ENCODE data around the gene AJM1.
A peak's percentile ranks its signal among the peaks of the same experiment; 100 is the strongest.
"Not testable (repeated sequence)": the region's sequence is repeated elsewhere in the genome, so short reads cannot be mapped to it uniquely, and the experiment has no call there.

The AJM1 gene

GRCh38 chr9:136798708-136799078 lies 43.6 kb upstream of the AJM1 start:
- in situ Hi-C loops (cut with HindIII; ENCODE audit: low sequenced_read_pairs) = no loop called here
- no peak overlapping the region for H3K4me3 ChIP-seq (ENCODE audit: low read depth, low read length)

GRCh38 chr9:136799079-136799853 lies 43.0 kb upstream of the AJM1 start:
- H3K4me3 ChIP-seq (ENCODE audit: low read depth, low read length) = no peak overlapping the region
- DNase-seq (ENCODE audit: low read depth, low spot score) = no peak
- TF ChIP-seq, protein P1, sequence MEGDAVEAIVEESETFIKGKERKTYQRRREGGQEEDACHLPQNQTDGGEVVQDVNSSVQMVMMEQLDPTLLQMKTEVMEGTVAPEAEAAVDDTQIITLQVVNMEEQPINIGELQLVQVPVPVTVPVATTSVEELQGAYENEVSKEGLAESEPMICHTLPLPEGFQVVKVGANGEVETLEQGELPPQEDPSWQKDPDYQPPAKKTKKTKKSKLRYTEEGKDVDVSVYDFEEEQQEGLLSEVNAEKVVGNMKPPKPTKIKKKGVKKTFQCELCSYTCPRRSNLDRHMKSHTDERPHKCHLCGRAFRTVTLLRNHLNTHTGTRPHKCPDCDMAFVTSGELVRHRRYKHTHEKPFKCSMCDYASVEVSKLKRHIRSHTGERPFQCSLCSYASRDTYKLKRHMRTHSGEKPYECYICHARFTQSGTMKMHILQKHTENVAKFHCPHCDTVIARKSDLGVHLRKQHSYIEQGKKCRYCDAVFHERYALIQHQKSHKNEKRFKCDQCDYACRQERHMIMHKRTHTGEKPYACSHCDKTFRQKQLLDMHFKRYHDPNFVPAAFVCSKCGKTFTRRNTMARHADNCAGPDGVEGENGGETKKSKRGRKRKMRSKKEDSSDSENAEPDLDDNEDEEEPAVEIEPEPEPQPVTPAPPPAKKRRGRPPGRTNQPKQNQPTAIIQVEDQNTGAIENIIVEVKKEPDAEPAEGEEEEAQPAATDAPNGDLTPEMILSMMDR (IDR thresholded peaks at IDR 0.05; ENCODE audit: low read depth, low read length) = no peak
- in situ Hi-C loops (cut with HindIII; ENCODE audit: low sequenced_read_pairs) = no loop called here

More at GRCh38 chr9:136798708-136799078, 43.6 kb upstream of the AJM1 start:
- DNase-seq (ENCODE audit: low read depth, low spot score) = no peak
- TF ChIP-seq, protein P1 (IDR thresholded peaks at IDR 0.05; ENCODE audit: low read depth, low read length) = no peak

GRCh38 chr9:136799854-136800657 lies 42.2 kb upstream of the AJM1 start:
- in situ Hi-C loops (cut with HindIII; ENCODE audit: low sequenced_read_pairs) = no loop called here
- peak; percentile 43 for DNase-seq (ENCODE audit: low read depth, low spot score)

GRCh38 chr9:136802321-136802720 lies 40.0 kb upstream of the AJM1 start:
- in situ Hi-C loops (cut with HindIII; ENCODE audit: low sequenced_read_pairs) = no loop called here
- TF ChIP-seq, protein P1 (IDR thresholded peaks at IDR 0.05; ENCODE audit: low read depth, low read length) = no peak
- DNase-seq (ENCODE audit: low read depth, low spot score) = no peak
- no peak overlapping the region for H3K4me3 ChIP-seq (ENCODE audit: low read depth, low read length)

More at GRCh38 chr9:136799854-136800657, 42.2 kb upstream of the AJM1 start:
- TF ChIP-seq, protein P1 (IDR thresholded peaks at IDR 0.05; ENCODE audit: low read depth, low read length) = no peak
- peak overlapping the region; percentile 21 for H3K4me3 ChIP-seq (ENCODE audit: low read depth, low read length)

GRCh38 chr9:136803009-136803550 lies 39.2 kb upstream of the AJM1 start:
- DNase-seq (ENCODE audit: low read depth, low spot score); in situ Hi-C loops (cut with HindIII; ENCODE audit: low sequenced_read_pairs); H3K4me3 ChIP-seq (ENCODE audit: low read depth, low read length): not testable (repeated sequence)

GRCh38 chr9:136803551-136804508 lies 38.4 kb upstream of the AJM1 start:
- in situ Hi-C loops (cut with HindIII; ENCODE audit: low sequenced_read_pairs) = no loop called here
- TF ChIP-seq, protein P1 (IDR thresholded peaks at IDR 0.05; ENCODE audit: low read depth, low read length) = no peak
- H3K4me3 ChIP-seq (ENCODE audit: low read depth, low read length) = no peak overlapping the region
- DNase-seq (ENCODE audit: low read depth, low spot score) = no peak
